Measurements from ENCODE around the gene CALCR.
A peak's percentile ranks its signal among the peaks of the same experiment; 100 is the strongest.

DNA sequence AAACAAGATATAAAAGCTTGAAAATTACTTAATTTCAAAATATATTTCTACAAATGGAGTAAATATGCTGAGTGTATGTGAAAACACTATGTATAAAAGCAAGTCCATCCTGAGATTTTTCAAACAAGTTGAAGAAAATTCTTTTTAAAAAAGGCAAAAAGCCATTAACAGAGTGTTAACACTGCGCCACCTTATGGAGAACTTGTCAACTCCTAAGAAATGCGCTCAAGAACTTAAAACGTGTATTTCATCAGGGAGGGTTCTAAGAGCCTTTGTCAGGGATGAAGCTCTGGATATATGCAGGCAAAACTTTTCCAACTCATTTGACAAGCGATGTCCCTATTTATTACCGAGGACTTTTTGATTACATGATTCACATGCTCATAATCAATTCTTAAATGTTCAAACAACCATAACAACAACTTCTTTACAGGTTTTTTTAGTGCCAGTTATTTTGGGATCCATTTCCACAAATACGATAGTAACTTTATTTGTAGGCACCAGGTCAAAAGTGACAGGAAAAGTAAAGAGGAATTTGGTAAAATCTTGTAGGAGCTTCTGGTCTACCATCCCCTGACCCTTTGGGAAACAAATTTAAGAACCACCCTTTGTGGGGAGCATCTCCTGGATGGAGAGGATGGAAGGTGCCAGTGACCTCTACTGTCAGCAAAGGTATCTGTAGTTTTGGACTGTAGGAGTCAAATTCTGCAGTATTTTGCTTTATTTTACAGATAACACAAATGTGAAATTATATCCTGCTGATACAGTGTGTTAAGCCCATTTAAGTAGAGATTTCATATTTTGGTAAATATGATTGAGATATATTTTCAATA is 23.2 kb downstream of the CALCR start:
- TF ChIP-seq CTCF (IDR thresholded peaks at IDR 0.05 in 4 of 5, conservative IDR thresholded peaks at IDR 0.05 in 1 of 5) (peak in 2 of 5 experiments; percentile 13 to 30), POLR2A (IDR thresholded peaks at IDR 0.05) (no peak)

Data from gastrocnemius medialis (tissue), 4 donors.